HepG2 (cell line): ENCODE results near the gene STMN3. TPM values are rescaled to one million over a fixed set of nuclear protein-coding genes. Genes with fewer than 3 reads are reported as not detected.

Experiments
- ATAC-seq: fragments of 200-7000 bp; cut with Tn5 transposase; 3 replicates; pipeline ENCODE4 v1.9.1; 2020; ENCODE audit warnings: mild to moderate bottlenecking, moderate library complexity
- BruUV-seq: library from RNA; stranded (reverse); fragments of 400-500 nt; replicated peaks from 2 replicates; lab custom pipeline; 2021; lab: Mats Ljungman, UMichigan
- CTCF ChIA-PET: fragments of 300-600 bp; formaldehyde crosslinking; extraction: SDS; loops from one replicate; lab custom pipeline; 2021; ENCODE audit warnings: low total read pairs, inconsistent platforms, low intra/inter-chr PET ratio; lab: Yijun Ruan, JAX
- POLR2A ChIA-PET: fragments of 350-600 bp; sonication (Branson Sonifier 250); formaldehyde crosslinking; loops from one replicate; lab custom pipeline; 2020; ENCODE audit warnings: antibody characterized with exemption, inconsistent platforms; lab: Yijun Ruan, JAX
- DNase-seq: peaks from one replicate; pipeline ENCODE4 v3.0.0-alpha.2; 2015; ENCODE audit warnings: low spot score
- FAIRE-seq: peaks from 3 replicates; lab custom pipeline; 2011; peaks lifted over from hg19 to GRCh38; lab: Jason Lieb, UNC
- H2AFZ ChIP-seq: one replicate; pipeline ENCODE4 v1.6.1; 2011; ENCODE audit warnings: low read length, inconsistent platforms
- H3K27ac ChIP-seq: fragments of 300-600 bp; 3 replicates; pipeline ENCODE4 v1.8.0; 2011; ENCODE audit warnings: mixed run types, mild to moderate bottlenecking, mixed read lengths, low read length, inconsistent platforms; ENCODE audit not compliant: insufficient read depth; ENCODE audit errors: extremely low read length
- H3K27me3 ChIP-seq, 2 experiments: fragments of 200-600 bp in 1 of 2; 2 replicates in 1 of 2; 3 replicates in 1 of 2; pipeline versions ENCODE4 v1.6.0 to v1.8.0; 2011; ENCODE audit warnings: low read length in 2 of 2, mild to moderate bottlenecking in 2 of 2, moderate library complexity in 2 of 2, inconsistent platforms in 1 of 2; ENCODE audit not compliant: insufficient read depth in 2 of 2, control insufficient read depth in 1 of 2
- H3K36me3 ChIP-seq, 2 experiments: fragments of 200-600 bp in 1 of 2; replicated peaks in 1 of 2; 2 replicates in 1 of 2; 3 replicates in 1 of 2; pipeline versions ENCODE4 v1.5.1 to v1.8.0; 2011; ENCODE audit warnings: low read length in 2 of 2, inconsistent platforms in 1 of 2; ENCODE audit not compliant: insufficient read depth in 2 of 2, control insufficient read depth in 1 of 2
- H3K4me1 ChIP-seq: 2 replicates; pipeline ENCODE4 v1.5.1; 2012; ENCODE audit warnings: low read length, inconsistent platforms; ENCODE audit not compliant: insufficient read depth
- H3K4me2 ChIP-seq: 2 replicates; pipeline ENCODE4 v1.6.0; 2011; ENCODE audit warnings: low read depth, low read length, inconsistent platforms
- H3K4me3 ChIP-seq, 3 experiments: fragments of 200-600 bp in 1 of 3; sonication (generic), shearing (Covaris generic) in 1 of 3; replicated peaks in 1 of 3; 2 replicates each; pipeline ENCODE4 v1.5.1; 2011 to 2016; ENCODE audit warnings: low read length in 3 of 3, inconsistent platforms in 2 of 3, low read depth in 2 of 3, mild to moderate bottlenecking in 2 of 3, control low read depth in 1 of 3, mixed read lengths in 1 of 3; ENCODE audit not compliant: insufficient read depth in 1 of 3
- H3K79me2 ChIP-seq: one replicate; pipeline ENCODE4 v1.6.1; 2011; ENCODE audit warnings: low read length, inconsistent platforms; ENCODE audit not compliant: insufficient read depth
- H3K9ac ChIP-seq: 2 replicates; pipeline ENCODE4 v1.6.0; 2011; ENCODE audit warnings: mild to moderate bottlenecking, low read depth, low read length, inconsistent platforms; ENCODE audit not compliant: insufficient read depth
- H3K9me3 ChIP-seq: 2 replicates; pipeline ENCODE4 v1.5.1; 2012; ENCODE audit warnings: mild to moderate bottlenecking, low read length
- H4K20me1 ChIP-seq: 2 replicates; pipeline ENCODE4 v1.6.0; 2011; ENCODE audit warnings: inconsistent platforms, mild to moderate bottlenecking, low read length, moderate library complexity; ENCODE audit not compliant: insufficient read depth
- BHLHE40 ChIP-seq: IDR thresholded peaks from 2 replicates; pipeline ENCODE4 v1.6.1; 2011; ENCODE audit warnings: low read length, improper control_type of control experiment
- BRD4 ChIP-seq: sonication (generic); formaldehyde crosslinking; IDR thresholded peaks from 2 replicates; pipeline ENCODE4 v1.4.0; 2020; ENCODE audit warnings: missing genetic modification reagents
- CBX5 ChIP-seq: sonication (generic); formaldehyde crosslinking; IDR thresholded peaks from 2 replicates; pipeline ENCODE4 v1.4.0; 2020; ENCODE audit warnings: missing genetic modification reagents, borderline replicate concordance
- DNMT1 ChIP-seq: sonication (generic); formaldehyde crosslinking; IDR thresholded peaks from 2 replicates; pipeline ENCODE4 v1.5.1; 2020; ENCODE audit warnings: mild to moderate bottlenecking, missing genetic modification reagents
- ERF ChIP-seq: IDR thresholded peaks from 2 replicates; pipeline ENCODE4 v1.6.1; 2018; ENCODE audit warnings: missing biosample characterization, missing genetic modification reagents
- FOXK1 ChIP-seq: sonication (generic); formaldehyde crosslinking; IDR thresholded peaks from 2 replicates; pipeline ENCODE4 v1.4.0; 2020; ENCODE audit warnings: low read depth, missing genetic modification reagents, borderline replicate concordance
- HMG20B ChIP-seq: conservative IDR thresholded peaks from 2 replicates; pipeline ENCODE4 v1.6.1; 2016; ENCODE audit warnings: missing genetic modification reagents, missing compliant biosample characterization
- KDM5A ChIP-seq: fragments of 200-600 bp; sonication (generic); IDR thresholded peaks from 2 replicates; pipeline ENCODE4 v1.7.0; 2018; ENCODE audit warnings: antibody characterized with exemption, mild to moderate bottlenecking, low read length, borderline replicate concordance
- POLR2A ChIP-seq, 2 experiments: IDR thresholded peaks; 2 replicates each; pipeline ENCODE4 v1.6.1; 2011; ENCODE audit warnings: low read depth in 2 of 2, low read length in 2 of 2, mild to moderate bottlenecking in 1 of 2, moderate library complexity in 1 of 2; ENCODE audit not compliant: insufficient read depth in 1 of 2
- PTBP1 ChIP-seq: fragments of 200-400 bp; formaldehyde crosslinking; IDR thresholded peaks from 2 replicates; pipeline ENCODE4 v1.6.1; 2018; ENCODE audit warnings: low read length, low read depth; ENCODE audit not compliant: poor library complexity, severe bottlenecking
- RBM22 ChIP-seq: fragments of 200-400 bp; formaldehyde crosslinking; optimal IDR thresholded peaks from 2 replicates; pipeline ENCODE3; 2017; ENCODE audit warnings: mild to moderate bottlenecking, low read length, moderate library complexity
- TBP ChIP-seq: sonication (generic); formaldehyde crosslinking; IDR thresholded peaks from 2 replicates; pipeline ENCODE4 v1.5.0; 2020; ENCODE audit warnings: missing genetic modification reagents
- ZMYM2 ChIP-seq: sonication (generic); formaldehyde crosslinking; IDR thresholded peaks from 2 replicates; pipeline ENCODE4 v1.8.0; 2022; ENCODE audit warnings: mild to moderate bottlenecking, missing genetic modification reagents
- ZNF296 ChIP-seq: sonication (generic); formaldehyde crosslinking; conservative IDR thresholded peaks from 2 replicates; pipeline ENCODE4 v1.5.0; 2020; ENCODE audit warnings: mild to moderate bottlenecking, missing genetic modification reagents
- ZNF335 ChIP-seq: sonication (generic); formaldehyde crosslinking; IDR thresholded peaks from 2 replicates; pipeline ENCODE4 v1.4.0; 2020; ENCODE audit warnings: missing genetic modification reagents
- ZNF547 ChIP-seq: sonication (generic); formaldehyde crosslinking; IDR thresholded peaks from 2 replicates; pipeline ENCODE4 v1.5.1; 2020; ENCODE audit warnings: mild to moderate bottlenecking, missing genetic modification reagents
- ZNF746 ChIP-seq: sonication (generic); formaldehyde crosslinking; IDR thresholded peaks from 2 replicates; pipeline ENCODE4 v1.8.0; 2022; ENCODE audit warnings: mild to moderate bottlenecking, missing genetic modification reagents
- ZNF766 ChIP-seq: sonication (generic); formaldehyde crosslinking; IDR thresholded peaks from 2 replicates; pipeline ENCODE4 v1.5.0; 2020; ENCODE audit warnings: missing genetic modification reagents, borderline replicate concordance
- ZNF83 ChIP-seq: sonication (generic); formaldehyde crosslinking; IDR thresholded peaks from 2 replicates; pipeline ENCODE4 v1.4.0; 2020; ENCODE audit warnings: missing genetic modification reagents, mild to moderate bottlenecking, borderline replicate concordance
- ZSCAN21 ChIP-seq: sonication (generic); formaldehyde crosslinking; IDR thresholded peaks from 2 replicates; pipeline ENCODE4 v1.8.0; 2022; ENCODE audit warnings: mild to moderate bottlenecking, missing genetic modification reagents, moderate library complexity, borderline replicate concordance
- ZSCAN30 ChIP-seq: sonication (generic); formaldehyde crosslinking; IDR thresholded peaks from 2 replicates; pipeline ENCODE4 v1.5.0; 2020; ENCODE audit warnings: mild to moderate bottlenecking, missing genetic modification reagents
- WGBS: methylation state at CpG from one replicate; pipeline ENCODE4 v1.1.6; 2017; ENCODE audit warnings: low lambda C conversion rate; 5-methylcytosine and 5-hydroxymethylcytosine counted together
- in situ Hi-C: cut with HindIII; loops from 2 replicates; pipeline ENCODE4 v1.10.0; 2017; ENCODE audit warnings: low pct_unique_long_range_greater_than_20kb; ENCODE audit not compliant: extremely low pct_ligation_motif_present
- intact Hi-C: fragments of 100-400 bp; cut with micrococcal nuclease; formaldehyde crosslinking; loops from one replicate; pipeline ENCODE4 v1.10.0; 2022; ENCODE audit not compliant: unreplicated experiment
- polyA plus RNA-seq, 8 experiments: library from polyadenylated mRNA; depleted of rRNA in 3 of 8; stranded (reverse) in 7 of 8; unstranded in 1 of 8; fragments of >200 nt; fragmentation: Illumina TruSeq in 4 of 8; extraction: Trizol in 4 of 8; gene quantifications; 2 replicates each; pipeline versions ENCODE4 v1.2.1 to v1.2.3, GENCODE V29; 2011 to 2016; ENCODE audit warnings: low read depth in 4 of 8, missing spikeins in 1 of 8, mixed read lengths in 1 of 8; ENCODE audit not compliant: insufficient read depth in 1 of 8
- total RNA-seq, 5 experiments: library from RNA; depleted of rRNA; stranded (reverse); fragments of >200 nt; fragmentation: Illumina TruSeq; extraction: Trizol; gene quantifications; 2 replicates each; pipeline ENCODE4 v1.2.3, GENCODE V29; 2016; ENCODE audit warnings: low read depth in 1 of 5
- TF ChIP-seq, protein P1 (sequence below): IDR thresholded peaks from 2 replicates; pipeline ENCODE4 v1.6.1; 2012; ENCODE audit warnings: inconsistent platforms

The STMN3 gene
- total and polyA plus RNA-seq, 2 of the 13 experiments (the other 11 are each of a cell fraction or from before 2014, with no cell fraction given): 21.0 to 48.3 TPM

DNA sequence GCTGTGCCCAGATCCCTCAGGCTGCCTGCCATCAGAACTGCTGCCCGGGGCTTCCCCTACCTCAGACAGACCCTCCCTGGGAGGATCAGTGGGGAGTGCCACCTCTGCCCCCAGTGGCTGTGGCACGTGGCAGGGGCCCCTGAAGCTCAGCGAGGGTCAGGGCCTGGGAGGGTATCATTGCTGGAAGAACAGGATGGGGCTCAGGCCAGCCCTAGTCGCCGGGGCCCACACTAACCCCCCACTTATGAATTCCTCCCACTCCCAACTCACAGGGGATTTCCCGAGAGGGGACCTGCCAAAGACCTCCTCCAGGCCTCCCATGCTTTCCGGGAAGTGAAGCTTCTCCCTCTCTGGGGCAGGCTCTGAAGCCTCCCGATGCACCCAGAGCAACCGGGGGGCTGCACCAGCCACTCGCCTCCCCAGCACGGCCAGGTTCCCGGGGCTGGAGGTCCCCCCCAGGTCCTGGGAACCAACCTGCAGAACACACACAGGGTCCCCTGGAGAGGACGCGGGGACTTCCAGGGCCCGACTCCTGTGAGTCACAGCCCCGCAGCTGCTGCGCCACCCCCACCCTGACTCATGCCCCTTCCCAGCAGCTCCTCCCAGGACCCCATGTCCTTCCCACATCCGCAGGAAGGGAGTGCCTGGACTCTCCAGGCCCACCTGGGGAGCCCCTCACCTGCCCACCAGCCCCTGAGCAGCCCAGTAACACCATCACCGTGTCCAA is 45.7 kb upstream of the STMN3 start (continued):
- TF ChIP-seq, protein P1, sequence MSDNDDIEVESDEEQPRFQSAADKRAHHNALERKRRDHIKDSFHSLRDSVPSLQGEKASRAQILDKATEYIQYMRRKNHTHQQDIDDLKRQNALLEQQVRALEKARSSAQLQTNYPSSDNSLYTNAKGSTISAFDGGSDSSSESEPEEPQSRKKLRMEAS: no peak
- no peak for TF ChIP-seq DNMT1 (CRISPR knock-in tag)
- TF ChIP-seq ZNF547 (CRISPR knock-in tag): 0 out of 2 replicates have a peak, but pooled peaks have one; percentile 29
- TF ChIP-seq ZSCAN30 (CRISPR knock-in tag): no peak
- TF ChIP-seq ZNF766 (CRISPR knock-in tag): 0 out of 2 replicates have a peak, but pooled peaks have one; percentile 29
- no peak for TF ChIP-seq ERF (CRISPR knock-in tag)
- TF ChIP-seq ZNF746 (CRISPR knock-in tag): peak; percentile 30; the same call in 1 of the 2 replicates
- TF ChIP-seq ZNF83: no peak
- TF ChIP-seq TBP: no peak

DNA sequence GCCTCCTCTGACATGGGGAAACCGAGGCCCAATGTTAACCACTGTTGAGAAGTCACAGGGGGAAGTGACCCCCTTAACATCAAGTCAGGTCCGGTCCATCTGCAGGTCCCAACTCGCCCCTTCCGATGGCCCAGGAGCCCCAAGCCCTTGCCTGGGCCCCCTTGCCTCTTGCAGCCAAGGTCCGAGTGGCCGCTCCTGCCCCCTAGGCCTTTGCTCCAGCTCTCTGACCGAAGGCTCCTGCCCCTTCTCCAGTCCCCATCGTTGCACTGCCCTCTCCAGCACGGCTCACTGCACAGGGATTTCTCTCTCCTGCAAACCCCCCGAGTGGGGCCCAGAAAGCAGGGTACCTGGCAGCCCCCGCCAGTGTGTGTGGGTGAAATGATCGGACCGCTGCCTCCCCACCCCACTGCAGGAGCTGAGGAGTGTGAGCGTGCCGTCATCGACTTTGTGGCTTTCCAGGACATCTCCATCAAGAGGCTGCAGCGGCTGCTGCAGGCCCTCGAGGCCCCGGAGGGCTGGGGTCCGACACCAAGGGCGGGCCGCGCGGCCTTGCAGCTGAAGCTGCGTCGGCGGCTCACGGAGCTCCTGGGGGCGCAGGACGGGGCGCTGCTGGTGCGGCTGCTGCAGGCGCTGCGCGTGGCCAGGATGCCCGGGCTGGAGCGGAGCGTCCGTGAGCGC is 44.8 kb upstream of the STMN3 start:
- WGBS: 94% methylated on average over 40 of the region's 40 CpGs
- no peak for TF ChIP-seq BRD4 (CRISPR knock-in tag)
- no peak for TF ChIP-seq ZNF335
- no peak for TF ChIP-seq ZMYM2 (CRISPR knock-in tag)
- TF ChIP-seq RBM22: peak; percentile 18
- no peak for TF ChIP-seq HMG20B (CRISPR knock-in tag)
- TF ChIP-seq CBX5 (CRISPR knock-in tag): no peak
- no peak for TF ChIP-seq ZNF296 (CRISPR knock-in tag)
- no peak for TF ChIP-seq FOXK1
- TF ChIP-seq POLR2A (IDR thresholded peaks at IDR 0.05; ENCODE audit: insufficient read depth in 1 of 2, low read depth in 2 of 2, low read length in 2 of 2): peak in 1 of 2 experiments; percentile 40; a peak in 2 of 4 replicates
- no peak for TF ChIP-seq KDM5A
- TF ChIP-seq BHLHE40: no peak
- no peak for TF ChIP-seq ZSCAN21
- TF ChIP-seq PTBP1: no peak

More for the DNA sequence above, 44.8 kb upstream of the STMN3 start:
- Histone ChIP-seq H3K9me3 (no peaks in the 10 kb centered on the region), H3K4me2 (no peak overlapping the region), H2AFZ (no peak overlapping the region), H3K27ac (no peak overlapping the region), H3K9ac (no peak overlapping the region), H3K4me1 (peaks cover 21% of the 10 kb centered on the region), H3K36me3 (peaks cover 4% of the 10 kb centered on the region in 2 experiments; a peak in 4 of 5 replicates), H3K27me3 (no peaks in the 10 kb centered on the region), H3K4me3 (no peak overlapping the region), H4K20me1 (peaks cover 4% of the 10 kb centered on the region; the same call in 1 of the 2 replicates), H3K79me2 (no peaks in the 10 kb centered on the region)
- ATAC-seq (no peak; the same call in 2 of the 3 replicates), DNase-seq (no peak), FAIRE-seq (no peak)
- intact Hi-C loops: no loop called here
- CTCF ChIA-PET: no interaction called here
- BruUV-seq: no TSS peak
- in situ Hi-C loops: no loop called here
- POLR2A ChIA-PET: interaction anchor here (0.7 to 2.0 kb wide), 4 partner anchors 10 to 43 kb away, joined by 3 to 11 read pairs (median 4); partner anchors contain the start of genes ARFRP1, RTEL1 and ZGPAT
